Dendritic cell treated with granulocyte-macrophage colony-stimulating factor and Interleukin-4, amounts not matched to agents 40 ng/mL and 50 ng/mL, for 4 days (primary cell): ENCODE results near the gene FADS3.
"Not testable (repeated sequence)": the region's sequence is repeated elsewhere in the genome, so short reads cannot be mapped to it uniquely, and the experiment has no call there.

Experiments used
- H3K27ac Mint-ChIP-seq: one replicate; pipeline ENCODE4 v1.8.0; 2022; ENCODE audit warnings: mild to moderate bottlenecking, mixed read lengths
- H3K27me3 Mint-ChIP-seq: one replicate; pipeline ENCODE4 v1.8.0; 2022; ENCODE audit warnings: mild to moderate bottlenecking, mixed read lengths
- H3K36me3 Mint-ChIP-seq: one replicate; pipeline ENCODE4 v1.8.0; 2022; ENCODE audit warnings: low read depth, mixed read lengths
- H3K4me1 Mint-ChIP-seq: one replicate; pipeline ENCODE4 v1.8.0; 2022; ENCODE audit warnings: low read depth, mixed read lengths
- H3K4me3 Mint-ChIP-seq: one replicate; pipeline ENCODE4 v1.8.0; 2022; ENCODE audit warnings: mild to moderate bottlenecking, moderate library complexity, mixed read lengths
- H3K9me3 Mint-ChIP-seq: one replicate; pipeline ENCODE4 v1.8.0; 2022; ENCODE audit warnings: mixed read lengths
- intact Hi-C: fragments of 100-400 bp; cut with micrococcal nuclease; formaldehyde crosslinking; loops from one replicate; pipeline ENCODE4 v1.15.0; 2022

Gene FADS3

DNA sequence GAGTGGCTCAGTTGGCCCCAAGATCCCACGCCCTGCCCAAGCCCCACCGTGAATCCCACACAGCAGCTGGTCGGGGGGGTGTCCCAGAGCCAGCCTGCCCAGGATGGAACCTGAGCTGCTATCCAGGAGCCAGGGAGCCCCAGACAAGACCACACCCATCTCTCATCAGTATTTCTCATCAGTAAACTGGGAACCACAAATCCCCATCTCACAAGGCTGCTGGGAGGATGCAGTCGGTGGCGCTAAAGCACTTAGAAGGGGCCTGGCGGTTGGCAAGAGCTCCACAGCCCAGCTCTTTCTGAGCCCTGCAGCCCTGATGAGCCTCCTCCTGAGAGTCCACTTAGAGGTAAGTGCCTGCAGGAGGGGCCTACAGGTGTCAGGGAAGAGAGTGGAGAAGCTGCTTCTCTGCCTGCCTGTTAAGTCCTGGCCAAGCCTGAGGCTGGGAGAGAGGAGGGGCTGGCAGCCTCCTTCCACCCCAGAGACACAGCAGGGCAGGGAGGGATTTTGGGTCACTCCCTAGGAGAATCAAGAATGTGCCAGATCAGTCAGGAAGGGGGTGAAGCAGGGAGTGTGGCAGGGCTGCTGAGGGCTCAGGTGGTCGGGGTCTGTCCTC, 6.1 kb downstream of the FADS3 start:
- H3K9me3 Mint-ChIP-seq = no peaks in the 10 kb centered on the region
- peaks cover 4% of the 10 kb centered on the region for H3K4me1 Mint-ChIP-seq
- H3K27me3 Mint-ChIP-seq = peaks cover 10% of the 10 kb centered on the region
- H3K27ac Mint-ChIP-seq = no peak overlapping the region
- H3K36me3 Mint-ChIP-seq = no peaks in the 10 kb centered on the region
- no peak overlapping the region for H3K4me3 Mint-ChIP-seq
- intact Hi-C loops = no loop called here

DNA sequence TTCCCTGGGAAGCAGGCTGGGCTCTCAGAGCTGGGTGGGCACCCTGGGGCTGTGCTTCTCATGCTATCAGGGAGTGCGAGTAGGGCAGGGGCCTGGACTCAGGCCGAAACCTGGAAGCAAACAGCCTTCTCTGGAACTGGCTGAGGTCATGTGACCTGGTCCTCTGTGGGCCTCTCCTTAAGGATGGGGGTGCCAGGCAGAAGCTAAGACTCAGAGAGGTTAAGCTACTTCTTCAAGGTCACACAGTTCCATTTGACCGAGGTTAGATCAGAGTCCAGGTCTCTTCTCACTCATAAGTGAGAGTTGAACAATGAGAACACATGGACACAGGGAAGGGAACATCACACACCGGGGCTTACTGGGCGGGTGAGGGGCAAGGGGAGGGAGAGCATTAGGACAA, 7.4 kb downstream of the FADS3 start:
- intact Hi-C loops = no loop called here
- no peak overlapping the region for H3K4me3 Mint-ChIP-seq
- no peaks in the 10 kb centered on the region for H3K36me3 Mint-ChIP-seq
- H3K4me1 Mint-ChIP-seq = no peaks in the 10 kb centered on the region
- H3K27me3 Mint-ChIP-seq = peaks cover 11% of the 10 kb centered on the region
- no peaks in the 10 kb centered on the region for H3K9me3 Mint-ChIP-seq
- H3K27ac Mint-ChIP-seq = no peak overlapping the region

DNA sequence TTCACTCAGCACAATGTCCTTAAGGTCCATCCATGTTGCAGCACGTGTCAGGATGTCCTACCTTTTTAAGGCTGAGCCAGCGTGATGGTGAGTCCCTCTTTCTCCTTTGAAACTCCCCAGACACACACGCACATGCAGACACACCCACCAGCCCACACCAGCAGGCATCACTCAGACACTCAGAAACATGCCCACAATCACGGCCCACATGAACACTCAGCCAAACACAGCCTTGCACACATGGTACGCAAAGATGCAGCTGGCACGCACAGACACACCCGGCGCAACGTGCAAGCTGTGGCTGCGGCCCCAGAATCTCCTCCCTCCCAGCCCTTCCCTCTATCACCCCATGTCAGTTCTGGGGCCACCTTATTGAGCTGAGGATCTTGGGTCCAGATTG, 8.0 kb downstream of the FADS3 start:
- Mint-ChIP-seq H3K4me1 (no peaks in the 10 kb centered on the region), H3K27me3 (peaks cover 11% of the 10 kb centered on the region), H3K27ac (no peak overlapping the region), H3K4me3 (no peak overlapping the region), H3K36me3 (no peaks in the 10 kb centered on the region), H3K9me3 (no peaks in the 10 kb centered on the region)
- intact Hi-C loops = no loop called here

DNA sequence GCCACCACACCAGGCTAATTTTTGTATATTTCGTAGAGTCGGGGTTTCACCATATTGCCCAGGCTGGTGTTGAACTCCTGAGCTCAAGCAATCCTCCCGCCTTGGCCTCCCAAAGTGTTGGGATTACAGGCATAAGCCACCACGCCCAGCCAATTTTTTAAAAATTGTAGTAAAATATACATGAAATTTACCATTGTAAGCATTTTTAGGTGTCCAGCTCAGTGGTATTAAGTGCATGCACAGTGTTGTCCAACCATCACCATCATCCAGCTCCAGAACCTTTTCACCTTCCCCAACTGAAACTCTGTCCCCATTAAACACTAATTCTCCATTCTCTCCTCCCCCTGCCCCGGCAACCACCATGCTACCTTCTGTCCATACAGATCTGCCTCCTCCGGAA, 8.5 kb downstream of the FADS3 start:
- H3K9me3 Mint-ChIP-seq = no peaks in the 10 kb centered on the region
- H3K27ac Mint-ChIP-seq = no peak overlapping the region
- no peaks in the 10 kb centered on the region for H3K4me1 Mint-ChIP-seq
- intact Hi-C loops = no loop called here
- no peak overlapping the region for H3K4me3 Mint-ChIP-seq
- peaks cover 11% of the 10 kb centered on the region for H3K27me3 Mint-ChIP-seq
- H3K36me3 Mint-ChIP-seq = no peaks in the 10 kb centered on the region

DNA sequence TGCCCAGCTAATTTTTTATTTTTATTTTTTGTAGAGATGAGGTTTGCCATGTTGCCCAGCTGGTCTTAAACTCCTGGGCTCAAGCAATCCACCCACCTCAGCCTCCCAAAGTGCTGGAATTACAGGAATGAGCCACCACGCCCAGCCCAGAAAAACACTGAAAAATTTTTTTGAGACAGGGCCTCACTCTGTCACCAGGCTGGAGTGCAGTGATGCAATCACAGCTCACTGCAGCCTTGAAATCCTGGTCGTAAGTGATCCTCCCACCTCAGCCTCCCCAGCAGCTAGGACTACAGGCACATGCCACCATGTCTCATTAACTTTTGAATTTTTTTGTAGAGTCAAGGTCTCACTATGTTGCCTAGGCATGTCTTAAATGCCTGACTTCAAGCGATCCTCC, 9.1 kb downstream of the FADS3 start:
- H3K27ac Mint-ChIP-seq, intact Hi-C loops, H3K27me3 Mint-ChIP-seq, H3K9me3 Mint-ChIP-seq, H3K36me3 Mint-ChIP-seq, H3K4me1 Mint-ChIP-seq, H3K4me3 Mint-ChIP-seq: not testable (repeated sequence)

DNA sequence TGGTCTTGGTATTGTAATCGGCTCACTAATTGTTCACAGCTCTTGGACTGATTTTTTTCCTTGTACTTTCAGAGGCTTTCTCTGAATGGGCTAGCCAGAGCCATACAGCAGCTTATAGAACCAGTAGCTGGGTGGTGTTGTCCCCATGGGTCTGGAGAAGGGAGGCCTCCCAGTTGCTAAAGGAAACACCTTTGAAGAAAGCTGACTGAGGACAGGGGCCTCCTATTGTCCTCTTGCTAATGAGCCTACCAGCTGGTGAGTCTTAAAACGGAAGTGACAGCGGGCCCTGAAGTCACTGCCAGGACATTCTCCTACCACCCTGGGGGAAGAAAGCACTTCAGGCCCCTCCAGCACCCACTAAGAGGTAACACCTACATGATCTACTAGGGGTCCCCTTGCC, 9.9 kb downstream of the FADS3 start:
- Mint-ChIP-seq H3K27ac (no peak overlapping the region), H3K9me3 (no peaks in the 10 kb centered on the region), H3K4me1 (no peaks in the 10 kb centered on the region), H3K27me3 (peaks cover 6% of the 10 kb centered on the region), H3K4me3 (no peak overlapping the region), H3K36me3 (no peaks in the 10 kb centered on the region)
- intact Hi-C loops = no loop called here

DNA sequence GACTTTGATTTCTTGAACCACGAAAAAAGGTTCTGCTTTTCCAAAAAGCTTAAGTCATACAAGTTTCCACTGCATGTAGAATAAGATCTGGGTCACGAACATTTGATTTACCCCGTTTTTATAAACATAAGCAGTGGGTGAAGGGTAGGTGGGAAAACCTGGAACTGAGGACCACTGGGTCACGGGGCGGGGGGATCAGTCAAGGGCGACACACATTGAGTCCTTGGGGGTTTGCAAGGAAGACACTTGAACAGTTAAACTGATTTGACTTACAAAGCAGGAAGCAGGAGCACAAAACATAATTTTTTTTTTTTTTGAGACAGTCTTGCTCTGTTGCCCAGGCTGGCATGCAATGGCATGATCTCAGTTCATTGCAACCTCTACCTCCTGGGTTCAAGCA, 10.9 kb downstream of the FADS3 start:
- Mint-ChIP-seq H3K4me3 (no peak overlapping the region), H3K27ac (no peak overlapping the region), H3K4me1 (no peaks in the 10 kb centered on the region), H3K9me3 (no peaks in the 10 kb centered on the region), H3K27me3 (peaks cover 6% of the 10 kb centered on the region), H3K36me3 (no peaks in the 10 kb centered on the region)
- intact Hi-C loops = no loop called here

DNA sequence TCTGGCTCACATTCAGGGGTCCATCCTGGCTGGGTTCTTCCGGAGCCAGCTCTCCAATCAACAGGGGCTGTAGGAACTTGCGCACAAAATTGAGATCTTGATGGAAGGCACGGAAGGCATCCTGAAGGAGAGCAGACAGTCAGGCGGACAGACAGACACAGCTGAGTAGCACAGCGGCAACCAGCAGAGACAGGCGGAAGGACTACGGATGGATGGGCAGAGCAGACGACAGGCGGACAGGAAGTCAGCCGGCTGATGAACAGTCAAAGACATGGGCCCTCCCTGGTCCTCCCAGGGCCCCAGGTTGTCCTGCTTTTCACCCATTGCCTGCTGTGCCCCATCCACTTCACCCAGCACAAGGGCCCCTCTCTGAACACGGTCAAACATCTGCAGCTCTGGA, 11.3 kb downstream of the FADS3 start:
- H3K4me1 Mint-ChIP-seq = no peaks in the 10 kb centered on the region
- H3K27ac Mint-ChIP-seq = no peak overlapping the region
- H3K36me3 Mint-ChIP-seq = no peaks in the 10 kb centered on the region

DNA sequence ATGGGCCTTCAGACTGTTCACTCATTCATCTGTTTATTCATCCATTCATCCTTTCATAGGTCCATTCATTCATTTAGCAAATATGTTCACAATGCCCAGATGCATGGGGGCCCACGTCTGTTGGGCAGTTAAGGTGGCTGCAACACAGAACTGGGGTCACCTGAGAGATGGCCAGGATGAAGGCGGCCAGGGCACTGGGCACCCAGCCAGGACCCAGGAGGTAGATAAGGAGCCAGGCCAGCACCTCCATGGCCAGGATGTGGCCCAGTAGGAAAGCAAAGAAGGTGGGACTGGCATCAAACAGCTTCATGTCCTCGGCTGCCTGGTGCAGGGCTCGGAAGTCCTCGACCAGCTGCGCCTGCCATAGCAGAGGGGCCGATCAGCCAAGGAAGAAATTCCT, 12.2 kb downstream of the FADS3 start:
- intact Hi-C loops = no loop called here
- Mint-ChIP-seq H3K27me3 (peaks cover 8% of the 10 kb centered on the region), H3K4me1 (no peaks in the 10 kb centered on the region), H3K9me3 (no peaks in the 10 kb centered on the region), H3K27ac (no peak overlapping the region), H3K36me3 (no peaks in the 10 kb centered on the region), H3K4me3 (no peak overlapping the region)

More for the DNA sequence above, 11.3 kb downstream of the FADS3 start:
- peaks cover 6% of the 10 kb centered on the region for H3K27me3 Mint-ChIP-seq
- intact Hi-C loops = no loop called here
- no peak overlapping the region for H3K4me3 Mint-ChIP-seq
- no peaks in the 10 kb centered on the region for H3K9me3 Mint-ChIP-seq

DNA sequence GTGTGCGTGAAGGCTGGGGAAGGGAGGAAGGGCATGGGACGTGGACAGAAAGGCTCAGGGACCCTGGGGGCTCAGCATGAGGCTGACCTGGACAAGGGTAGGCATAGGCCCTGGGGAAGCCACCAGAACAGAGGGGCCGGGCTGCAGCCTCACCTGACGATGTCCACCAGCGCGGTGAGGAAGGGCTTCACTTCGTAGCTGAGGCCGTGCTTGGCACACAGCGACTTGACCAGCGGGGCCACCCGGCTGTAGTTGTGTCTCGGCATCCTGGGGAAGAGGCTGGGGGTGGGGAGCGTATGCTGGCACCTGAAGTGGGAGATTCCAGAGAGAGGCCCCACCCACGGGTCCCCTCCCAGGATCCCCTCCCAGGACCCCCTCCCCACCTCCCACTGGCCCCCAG, 15.6 kb downstream of the FADS3 start:
- Mint-ChIP-seq H3K27me3 (peaks cover 24% of the 10 kb centered on the region), H3K27ac (no peak overlapping the region), H3K4me3 (no peak overlapping the region), H3K36me3 (no peaks in the 10 kb centered on the region), H3K4me1 (peaks cover 8% of the 10 kb centered on the region), H3K9me3 (no peaks in the 10 kb centered on the region)
- intact Hi-C loops = no loop called here

DNA sequence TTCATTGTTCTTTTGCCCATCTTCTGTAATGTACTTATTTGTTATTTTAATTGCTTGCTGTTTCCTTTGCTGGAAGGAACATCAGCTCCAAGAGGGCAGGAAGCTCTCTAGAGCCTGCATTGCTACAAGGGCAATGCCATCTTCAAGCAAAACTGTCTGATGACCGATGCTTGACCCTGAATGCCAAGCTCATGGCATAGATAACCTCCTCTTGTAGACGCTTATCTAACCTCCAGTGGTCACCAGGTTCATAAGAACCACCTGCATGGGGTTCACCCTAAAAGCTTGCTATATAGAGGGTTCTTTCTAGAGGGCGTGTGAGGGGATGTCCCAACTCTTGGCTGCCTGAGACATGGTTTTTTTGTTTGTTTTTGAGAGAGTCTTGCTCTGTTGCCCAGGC, 16.5 kb downstream of the FADS3 start:
- Mint-ChIP-seq H3K4me3 (no peak overlapping the region), H3K9me3 (no peaks in the 10 kb centered on the region), H3K36me3 (no peaks in the 10 kb centered on the region), H3K4me1 (peaks cover 10% of the 10 kb centered on the region), H3K27ac (no peak overlapping the region), H3K27me3 (peaks cover 21% of the 10 kb centered on the region)
- intact Hi-C loops = no loop called here

DNA sequence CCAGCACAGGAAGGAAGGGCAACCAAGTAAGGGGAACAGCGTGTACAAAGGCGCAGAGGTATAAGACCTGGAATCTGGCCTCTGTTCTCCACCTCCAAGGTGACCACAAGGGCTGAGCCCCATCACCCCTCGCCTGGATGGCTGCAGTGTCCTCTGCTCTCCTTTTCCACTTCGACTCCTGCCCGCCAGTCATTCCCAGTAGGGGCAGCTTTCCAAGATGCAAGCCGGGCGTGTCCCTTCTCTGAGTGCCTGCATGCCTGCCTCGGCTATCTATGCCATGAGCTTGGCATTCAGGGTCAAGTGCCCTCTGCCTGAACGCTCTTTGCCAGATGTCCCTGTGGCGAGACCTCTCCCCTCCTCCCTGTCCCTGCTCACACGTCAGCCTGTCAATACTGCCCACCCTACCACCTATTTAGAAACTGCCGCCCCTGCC, 17.0 kb downstream of the FADS3 start:
- Mint-ChIP-seq H3K9me3 (no peaks in the 10 kb centered on the region), H3K27ac (no peak overlapping the region), H3K4me1 (peaks cover 15% of the 10 kb centered on the region), H3K4me3 (no peak overlapping the region), H3K36me3 (no peaks in the 10 kb centered on the region), H3K27me3 (peaks cover 23% of the 10 kb centered on the region)
- intact Hi-C loops = no loop called here

DNA sequence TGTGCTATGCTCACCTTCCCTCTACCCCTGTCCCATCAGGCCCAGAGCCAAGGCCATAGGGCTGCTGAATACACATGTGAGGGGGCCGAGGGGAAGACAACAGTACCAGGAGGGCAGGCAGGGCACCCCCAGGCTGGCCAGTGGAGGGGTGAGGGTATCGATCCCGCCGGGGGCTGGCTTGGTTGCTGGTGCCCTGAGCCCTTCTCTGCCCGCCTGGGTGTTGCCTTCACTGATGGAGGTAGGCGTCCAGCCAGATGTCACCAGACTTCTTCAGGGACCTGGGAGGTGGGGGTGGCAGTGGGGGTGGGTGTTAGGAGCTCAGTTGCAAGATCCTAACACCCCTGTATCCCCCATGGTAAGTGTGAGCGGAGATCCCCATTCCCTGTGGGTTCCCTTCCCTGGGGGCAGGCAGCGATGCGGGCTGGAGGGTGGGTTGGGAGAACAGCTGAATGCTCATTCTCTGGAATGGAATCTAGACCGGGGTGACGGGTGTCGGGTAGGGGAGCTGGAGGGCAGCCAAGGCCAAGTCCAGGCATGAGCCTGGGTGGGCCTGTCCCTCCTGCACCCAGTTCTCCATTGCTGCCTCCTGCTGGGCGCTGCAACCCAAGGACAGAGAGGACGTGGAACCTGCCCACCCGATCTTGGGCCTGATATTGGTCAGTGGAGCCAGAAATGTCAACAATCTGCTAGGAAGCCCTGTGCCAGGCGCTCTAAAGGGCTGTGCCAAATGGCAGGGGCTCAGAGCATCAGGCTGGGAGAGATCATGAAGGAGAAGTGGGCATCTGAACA, 17.6 kb downstream of the FADS3 start:
- intact Hi-C loops = no loop called here
- Mint-ChIP-seq H3K27ac (no peak overlapping the region), H3K9me3 (no peaks in the 10 kb centered on the region), H3K4me1 (peaks cover 21% of the 10 kb centered on the region), H3K27me3 (peaks cover 23% of the 10 kb centered on the region), H3K36me3 (no peaks in the 10 kb centered on the region), H3K4me3 (no peak overlapping the region)

DNA sequence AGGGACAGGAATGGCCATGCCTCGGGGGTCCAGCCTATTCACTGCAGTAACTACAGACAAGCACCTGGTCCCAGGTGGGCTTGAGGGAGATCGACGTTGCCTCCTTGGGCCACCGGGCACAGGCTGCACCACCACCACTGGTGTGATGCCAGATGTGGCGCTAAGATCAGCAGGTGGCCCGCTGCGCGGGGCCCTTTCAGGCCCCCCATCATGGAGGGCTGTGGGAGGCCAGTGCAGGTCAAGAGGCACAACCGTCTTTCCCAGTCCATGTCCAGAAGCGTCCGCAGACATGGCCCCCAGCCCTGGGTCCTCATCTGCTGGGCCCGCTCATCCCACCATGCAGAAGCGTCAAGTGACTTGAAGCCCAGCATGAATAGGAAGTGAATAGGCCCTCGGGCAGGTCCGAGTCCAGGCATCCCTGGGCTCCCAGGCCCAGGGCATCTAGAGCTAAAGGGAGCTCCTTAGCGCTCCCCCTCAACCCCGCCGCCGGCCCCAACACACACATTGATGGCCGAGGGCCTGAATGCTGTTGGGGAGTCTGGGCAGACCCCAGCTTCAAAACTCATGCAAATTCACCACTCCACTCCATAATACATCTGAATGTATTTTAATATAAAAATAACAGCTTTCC, 18.3 kb downstream of the FADS3 start:
- intact Hi-C loops = no loop called here
- Mint-ChIP-seq H3K9me3 (no peaks in the 10 kb centered on the region), H3K27me3 (peaks cover 23% of the 10 kb centered on the region), H3K27ac (no peak overlapping the region), H3K4me3 (no peak overlapping the region), H3K36me3 (no peaks in the 10 kb centered on the region), H3K4me1 (peaks cover 24% of the 10 kb centered on the region)
